Activated T-helper 17 cell treated with anti-CD3 and anti-CD28 coated beads, Interleukin-2, amount 50 U/mL, for 72 hours (primary cell): ENCODE results near the gene NPPC. TPM values are rescaled to one million over a fixed set of nuclear protein-coding genes. Genes with fewer than 3 reads are reported as not detected.
"Not testable (repeated sequence)": the region's sequence is repeated elsewhere in the genome, so short reads cannot be mapped to it uniquely, and the experiment has no call there.

ENCODE experiments used
- ATAC-seq: fragments of 150-1000 bp; cut with Tn5 transposase; replicated peaks from 2 replicates; pipeline ENCODE4 v1.10.0; 2021; ENCODE audit warnings: mild to moderate bottlenecking, moderate library complexity
- H3K27ac Mint-ChIP-seq: one replicate; pipeline ENCODE4 v1.8.0; 2022; ENCODE audit warnings: mixed read lengths
- H3K27me3 Mint-ChIP-seq: one replicate; pipeline ENCODE4 v1.8.0; 2022; ENCODE audit warnings: mixed read lengths
- H3K36me3 Mint-ChIP-seq: one replicate; pipeline ENCODE4 v1.8.0; 2022; ENCODE audit warnings: low read depth, mild to moderate bottlenecking, mixed read lengths
- H3K4me1 Mint-ChIP-seq: one replicate; pipeline ENCODE4 v1.8.0; 2022; ENCODE audit warnings: mixed read lengths
- H3K4me3 Mint-ChIP-seq: one replicate; pipeline ENCODE4 v1.8.0; 2022; ENCODE audit warnings: mild to moderate bottlenecking, mixed read lengths
- H3K9me3 Mint-ChIP-seq: one replicate; pipeline ENCODE4 v1.8.0; 2022; ENCODE audit warnings: mixed read lengths
- total RNA-seq, 2 donors: library from RNA; stranded (reverse); gene quantifications; one replicate each; pipeline ENCODE4 v1.2.3, GENCODE V29; 2022

NPPC gene
- total RNA-seq, 2 donors from 2014 or later: not detected

DNA sequence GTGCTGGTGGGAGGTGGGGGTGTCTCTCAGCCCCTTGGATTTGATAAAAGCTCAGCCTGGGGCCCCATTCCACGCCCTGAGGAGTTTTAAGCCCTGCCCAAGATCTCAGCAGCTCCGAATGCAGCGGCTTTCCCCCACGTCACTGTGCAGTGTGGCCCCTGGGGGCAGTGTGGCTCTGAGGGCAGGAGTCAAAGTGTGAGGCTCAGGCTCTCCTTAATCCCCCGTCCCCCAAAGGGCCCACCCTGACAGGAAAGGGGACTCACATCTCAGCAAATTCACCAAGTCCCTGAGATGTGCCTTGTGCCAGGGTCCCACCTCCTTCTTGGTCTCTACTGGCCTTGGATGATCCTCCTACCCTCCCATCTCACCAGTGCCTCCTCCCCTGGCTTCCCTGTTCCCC is 25.2 kb downstream of the NPPC start:
- H3K36me3 Mint-ChIP-seq: no peaks in the 10 kb centered on the region
- no peak for ATAC-seq
- H3K4me1 Mint-ChIP-seq: no peaks in the 10 kb centered on the region
- peak overlapping the region; percentile 46 for H3K27ac Mint-ChIP-seq
- no peaks in the 10 kb centered on the region for H3K9me3 Mint-ChIP-seq
- peaks cover 3% of the 10 kb centered on the region for H3K27me3 Mint-ChIP-seq
- H3K4me3 Mint-ChIP-seq: no peak overlapping the region

DNA sequence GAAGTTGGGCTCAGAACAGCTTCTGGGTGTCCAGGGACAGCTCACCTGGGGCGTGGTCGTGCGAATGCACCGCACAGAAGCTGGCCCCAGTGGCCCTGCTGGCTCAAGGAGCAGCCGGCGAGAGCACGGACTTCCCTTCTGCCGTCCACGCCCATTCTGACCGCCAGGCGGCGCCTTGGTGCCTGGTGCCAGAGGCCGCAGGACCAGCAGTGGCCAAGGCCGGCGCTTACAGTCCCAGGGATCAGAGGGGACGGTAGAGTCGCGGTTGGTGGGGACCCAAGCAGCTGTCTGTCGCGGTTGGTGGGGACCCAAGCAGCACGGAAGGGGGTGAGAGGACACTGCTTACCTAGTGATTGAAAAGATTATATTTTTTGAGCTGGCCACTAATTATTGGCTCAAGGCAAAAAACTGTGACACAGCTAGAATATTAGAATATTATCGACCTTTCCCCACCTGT is 25.7 kb downstream of the NPPC start:
- H3K27ac Mint-ChIP-seq: no peak overlapping the region
- ATAC-seq: peak; percentile 78
- peaks cover 3% of the 10 kb centered on the region for H3K27me3 Mint-ChIP-seq

DNA sequence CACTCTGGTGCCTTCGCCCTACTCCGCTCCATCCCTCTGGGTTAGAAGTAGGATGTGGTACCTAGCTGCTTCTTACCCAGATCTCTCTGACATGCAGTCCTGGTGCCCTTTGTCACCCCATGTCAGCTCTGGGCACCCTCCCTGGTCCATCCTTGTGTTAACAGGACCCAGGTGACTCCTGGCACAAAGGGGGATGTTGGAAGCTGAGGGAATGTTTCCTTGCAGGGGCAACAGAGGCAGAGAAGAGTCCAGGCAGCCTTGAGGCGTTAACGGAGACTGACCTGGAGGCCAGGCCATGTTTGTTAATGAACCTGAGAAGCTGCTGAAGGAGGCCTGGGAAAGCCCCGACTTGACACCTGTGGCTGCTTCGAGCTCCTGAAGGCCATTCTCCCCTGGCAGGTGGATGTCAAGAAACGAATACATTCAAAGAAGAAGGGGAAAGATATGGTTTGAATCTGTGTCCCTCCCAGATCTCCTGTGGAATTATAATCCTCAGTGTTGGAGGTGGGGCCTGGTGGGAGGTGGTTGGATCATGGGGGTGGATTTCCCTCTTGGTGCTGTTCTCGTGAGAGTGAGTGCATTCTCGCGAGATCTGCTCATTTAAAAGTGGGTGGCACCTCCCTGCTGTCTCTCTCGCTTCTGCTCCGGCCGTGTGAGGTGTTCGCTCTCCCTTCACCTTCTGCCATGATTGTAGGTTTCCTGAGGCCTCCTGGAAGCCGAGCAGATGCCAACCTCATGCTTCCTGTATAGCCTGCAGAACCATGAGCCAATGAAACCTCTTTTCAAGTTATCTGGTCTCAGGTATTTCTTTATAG is 31.4 kb downstream of the NPPC start:
- Mint-ChIP-seq H3K4me3 (no peak overlapping the region), H3K4me1 (no peaks in the 10 kb centered on the region), H3K9me3 (no peaks in the 10 kb centered on the region), H3K27me3 (no peaks in the 10 kb centered on the region), H3K36me3 (no peaks in the 10 kb centered on the region), H3K27ac (no peak overlapping the region)
- no peak for ATAC-seq

More for the DNA sequence above, 25.7 kb downstream of the NPPC start:
- no peaks in the 10 kb centered on the region for H3K36me3 Mint-ChIP-seq
- no peaks in the 10 kb centered on the region for H3K4me1 Mint-ChIP-seq
- H3K4me3 Mint-ChIP-seq: no peak overlapping the region
- no peaks in the 10 kb centered on the region for H3K9me3 Mint-ChIP-seq

- Mint-ChIP-seq H3K4me1 (no peaks in the 10 kb centered on the region), H3K4me3 (no peak overlapping the region), H3K36me3 (no peaks in the 10 kb centered on the region), H3K9me3 (no peaks in the 10 kb centered on the region), H3K27me3 (peaks cover 14% of the 10 kb centered on the region), H3K27ac (no peak overlapping the region)
- ATAC-seq: no peak
Measured at GRCh38 chr2:231891514-231891905, 34.7 kb downstream of the NPPC start.

DNA sequence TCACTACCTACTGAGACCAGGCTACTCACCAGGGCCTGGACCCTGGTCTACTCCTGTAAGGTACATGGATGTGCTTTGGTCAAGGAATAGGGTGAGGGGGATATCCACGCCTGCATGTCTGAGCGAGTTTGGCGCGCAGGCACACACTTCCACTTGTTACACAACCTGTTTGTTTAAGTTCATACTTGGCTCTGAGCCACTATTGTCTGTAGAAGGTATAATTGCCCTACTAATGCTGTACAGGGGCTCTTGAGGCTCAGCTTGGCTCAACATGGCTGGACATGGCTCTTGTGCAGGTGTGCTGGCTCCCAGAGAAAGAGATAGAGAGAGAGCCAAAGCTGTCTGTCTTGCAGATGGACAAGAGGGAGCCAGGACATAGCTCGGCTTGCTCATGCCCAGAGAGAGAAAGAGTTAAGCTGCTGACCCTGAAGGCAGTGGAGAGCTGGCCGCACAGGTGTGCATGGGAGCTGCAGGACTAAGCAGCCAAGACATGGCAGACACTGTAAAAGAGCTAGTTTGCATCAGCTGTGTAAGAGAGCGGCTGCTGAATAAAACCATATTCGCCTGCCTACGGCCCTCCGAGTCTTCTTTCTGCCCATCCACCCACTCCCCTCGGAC is 35.2 kb downstream of the NPPC start:
- no peak for ATAC-seq
- Mint-ChIP-seq H3K4me3 (no peak overlapping the region), H3K9me3 (no peaks in the 10 kb centered on the region), H3K27ac (no peak overlapping the region), H3K36me3 (no peaks in the 10 kb centered on the region), H3K4me1 (no peaks in the 10 kb centered on the region), H3K27me3 (peaks cover 18% of the 10 kb centered on the region)

DNA sequence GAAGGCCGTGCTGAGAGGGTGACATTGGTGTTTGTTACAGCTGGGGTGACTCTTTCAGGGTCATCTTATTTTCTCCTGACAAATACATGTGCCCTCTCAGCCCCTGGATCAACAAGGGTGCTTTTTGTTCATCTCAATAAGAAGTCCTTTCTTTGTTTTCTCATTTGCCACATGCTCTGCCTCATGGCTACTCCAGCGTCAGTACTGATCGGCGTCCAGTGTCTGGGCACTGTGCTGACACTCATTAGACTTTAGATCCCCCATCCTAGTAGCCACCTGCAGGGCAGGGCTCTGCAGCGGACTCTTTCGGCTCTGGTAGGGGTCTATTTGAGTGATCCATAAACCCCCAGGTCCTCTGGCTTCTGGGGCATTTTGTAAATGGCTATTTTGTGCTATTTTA is 38.4 kb downstream of the NPPC start:
- Mint-ChIP-seq H3K9me3 (no peaks in the 10 kb centered on the region), H3K4me3 (no peak overlapping the region), H3K4me1 (no peaks in the 10 kb centered on the region), H3K27ac (no peak overlapping the region), H3K36me3 (no peaks in the 10 kb centered on the region), H3K27me3 (peaks cover 42% of the 10 kb centered on the region)
- no peak for ATAC-seq

DNA sequence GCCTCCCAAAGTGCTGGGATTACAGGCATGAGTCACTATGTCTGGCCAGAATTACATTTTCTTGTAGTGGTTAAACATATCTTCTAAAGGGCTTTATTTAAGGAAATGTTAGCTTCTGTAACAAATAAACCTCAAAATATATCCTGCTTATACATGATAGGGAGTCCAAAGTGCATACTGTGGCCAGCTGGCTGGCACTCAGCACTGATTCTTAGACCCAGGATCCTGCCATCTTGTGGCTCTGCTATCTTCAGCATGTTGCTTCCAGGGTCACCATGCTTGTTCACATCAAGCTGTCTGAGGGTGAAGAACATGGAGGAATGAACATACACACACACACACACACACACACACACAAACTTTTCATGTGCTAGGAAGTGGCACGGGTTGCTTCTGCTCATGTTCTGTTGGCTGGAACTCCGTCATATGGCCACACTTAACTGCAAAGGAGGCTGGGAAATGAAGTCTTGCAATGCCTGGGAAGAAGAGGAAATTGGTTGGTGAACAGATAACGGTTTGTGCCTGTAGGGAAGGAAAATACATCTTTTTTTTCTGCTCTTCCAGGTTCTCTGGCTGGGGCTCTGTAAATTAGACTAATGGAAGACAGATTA is 40.0 kb downstream of the NPPC start:
- Mint-ChIP-seq H3K27me3 (peaks cover 52% of the 10 kb centered on the region), H3K27ac (no peak overlapping the region), H3K4me1 (no peaks in the 10 kb centered on the region), H3K36me3 (no peaks in the 10 kb centered on the region), H3K9me3 (no peaks in the 10 kb centered on the region), H3K4me3 (no peak overlapping the region)
- ATAC-seq: no peak

DNA sequence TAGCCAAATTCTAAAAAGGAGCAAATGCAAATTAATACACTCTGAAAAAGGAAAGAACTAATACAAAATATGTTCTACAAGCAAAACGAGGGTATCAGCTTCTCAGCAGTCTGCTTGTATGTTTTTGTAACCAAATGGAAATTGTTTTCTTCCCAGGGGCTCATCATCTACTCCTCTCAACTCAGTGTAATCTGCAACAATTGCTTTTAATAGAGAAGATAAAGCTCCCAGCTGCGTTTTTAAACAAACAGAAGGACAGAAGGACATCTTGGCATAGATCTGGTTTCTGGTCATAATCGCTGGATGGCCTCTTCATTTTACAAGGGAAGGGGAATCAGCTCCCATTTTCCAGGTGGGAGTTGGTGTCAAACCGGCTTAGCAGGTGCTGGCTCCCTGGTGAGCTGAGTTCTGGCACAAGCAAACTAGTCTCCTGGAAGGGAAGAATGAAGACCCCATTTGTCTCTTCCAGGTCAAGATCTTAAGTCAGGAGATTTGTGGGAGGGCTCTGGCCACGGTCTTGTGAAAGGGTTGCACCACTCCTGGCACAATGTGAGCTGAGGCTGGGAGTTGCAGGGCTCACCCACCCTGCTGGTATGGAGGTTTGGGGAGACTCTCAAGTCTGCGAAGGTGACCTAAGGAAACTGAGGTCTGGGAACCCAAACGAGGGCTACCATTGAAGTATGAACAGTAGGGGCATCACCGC is 41.6 kb downstream of the NPPC start:
- Mint-ChIP-seq H3K27me3 (peaks cover 56% of the 10 kb centered on the region), H3K4me3 (no peak overlapping the region), H3K27ac (no peak overlapping the region), H3K4me1 (no peaks in the 10 kb centered on the region), H3K36me3 (no peaks in the 10 kb centered on the region), H3K9me3 (no peaks in the 10 kb centered on the region)
- no peak for ATAC-seq

- Mint-ChIP-seq H3K36me3 (no peaks in the 10 kb centered on the region), H3K27ac (no peak overlapping the region), H3K4me3 (no peak overlapping the region)
Measured at GRCh38 chr2:231883468-231883881, 42.7 kb downstream of the NPPC start.

GRCh38 chr2:231882646-231883045 is 43.5 kb downstream of the NPPC start:
- Mint-ChIP-seq H3K36me3 (no peaks in the 10 kb centered on the region), H3K4me3 (no peak overlapping the region), H3K9me3 (no peaks in the 10 kb centered on the region), H3K4me1 (no peaks in the 10 kb centered on the region), H3K27ac (no peak overlapping the region), H3K27me3 (peaks cover 49% of the 10 kb centered on the region)
- no peak for ATAC-seq

More at GRCh38 chr2:231883468-231883881, 42.7 kb downstream of the NPPC start:
- Mint-ChIP-seq H3K27me3 (peaks cover 55% of the 10 kb centered on the region), H3K9me3 (no peaks in the 10 kb centered on the region), H3K4me1 (no peaks in the 10 kb centered on the region)
- no peak for ATAC-seq

DNA sequence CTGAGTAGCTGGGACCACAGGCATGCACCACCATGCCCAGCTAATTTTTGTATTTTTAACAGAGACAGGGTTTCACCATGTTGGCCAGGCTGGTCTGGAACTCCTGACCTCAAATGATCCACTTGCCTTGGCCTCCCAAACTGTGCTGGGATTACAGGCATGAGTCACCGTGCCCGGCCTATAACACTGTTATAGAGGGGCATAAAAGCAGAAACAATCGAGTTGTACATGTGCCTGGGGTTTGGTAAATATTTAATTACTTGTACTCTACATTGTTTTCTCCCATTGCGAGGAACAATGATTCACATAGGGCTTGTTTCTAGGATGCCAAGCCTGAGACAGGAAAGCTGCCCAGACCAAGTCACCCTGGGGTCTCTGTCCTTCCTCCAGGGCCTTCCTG is 45.8 kb downstream of the NPPC start:
- H3K4me1 Mint-ChIP-seq, H3K36me3 Mint-ChIP-seq, H3K4me3 Mint-ChIP-seq, ATAC-seq, H3K27ac Mint-ChIP-seq, H3K9me3 Mint-ChIP-seq: not testable (repeated sequence)
- peaks cover 42% of the 10 kb centered on the region for H3K27me3 Mint-ChIP-seq

- Mint-ChIP-seq H3K36me3 (no peaks in the 10 kb centered on the region), H3K4me3 (no peak overlapping the region), H3K4me1 (no peaks in the 10 kb centered on the region), H3K9me3 (no peaks in the 10 kb centered on the region), H3K27ac (no peak overlapping the region), H3K27me3 (peaks cover 39% of the 10 kb centered on the region)
- ATAC-seq: no peak
Measured at GRCh38 chr2:231879216-231879615, 47.0 kb downstream of the NPPC start.

DNA sequence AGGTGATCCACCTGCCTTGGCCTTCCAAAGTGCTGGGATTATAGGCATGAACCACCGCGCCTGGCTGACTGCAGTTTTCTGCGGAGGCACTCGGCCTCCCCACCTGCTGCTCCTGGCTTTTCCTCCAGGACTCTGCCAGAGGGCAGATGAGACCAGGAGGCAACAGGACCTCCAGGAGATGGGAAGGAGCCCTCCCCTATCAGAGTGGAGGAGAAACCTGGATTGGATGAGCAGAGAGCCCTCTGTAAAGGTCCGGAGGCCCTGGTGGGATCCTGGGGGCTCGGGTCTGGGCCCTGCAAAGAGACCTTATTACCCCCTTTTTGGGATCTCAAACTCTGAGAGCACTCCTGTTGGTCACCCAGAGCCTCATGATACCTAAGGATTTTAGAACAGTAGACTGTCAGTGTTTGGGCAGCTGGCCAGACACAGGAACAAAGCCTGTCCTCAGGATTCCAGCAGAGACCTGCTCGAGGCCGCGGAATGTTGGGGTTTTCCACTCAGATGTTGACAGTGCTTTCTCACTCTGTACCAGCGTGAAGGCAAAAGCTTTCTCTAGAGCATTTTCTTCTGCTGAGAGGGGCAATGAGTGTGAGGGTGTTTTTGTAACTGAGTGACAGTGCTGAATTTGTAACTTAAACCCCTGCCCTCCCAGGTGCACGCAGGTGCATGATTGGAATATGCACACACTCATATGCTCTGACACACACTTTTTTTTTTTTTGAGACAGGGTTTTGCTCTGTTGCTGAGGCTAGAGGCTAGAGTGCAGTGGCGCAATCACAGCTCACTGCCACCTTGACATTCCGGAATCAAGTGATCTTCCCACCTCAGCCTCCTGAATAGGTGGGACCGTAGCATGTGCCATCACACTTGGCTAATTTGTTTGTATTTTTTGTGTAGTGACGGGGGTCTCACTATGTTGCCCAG is 48.4 kb downstream of the NPPC start:
- Mint-ChIP-seq H3K27ac (no peak overlapping the region), H3K9me3 (no peaks in the 10 kb centered on the region), H3K4me1 (no peaks in the 10 kb centered on the region), H3K4me3 (no peak overlapping the region), H3K36me3 (no peaks in the 10 kb centered on the region), H3K27me3 (peaks cover 31% of the 10 kb centered on the region)
- no peak for ATAC-seq

- Mint-ChIP-seq H3K27ac (no peak overlapping the region), H3K27me3 (peaks cover 18% of the 10 kb centered on the region), H3K9me3 (no peaks in the 10 kb centered on the region), H3K36me3 (no peaks in the 10 kb centered on the region), H3K4me3 (no peak overlapping the region), H3K4me1 (no peaks in the 10 kb centered on the region)
- no peak for ATAC-seq
Measured at GRCh38 chr2:231874944-231875343, 51.3 kb downstream of the NPPC start.
